Activated T-cell treated with anti-CD3 and anti-CD28 coated beads, Interleukin-2, amount 50 U/mL, for 4 hours (primary cell): ENCODE measurements around the gene DAZ2. TPM values are rescaled to one million over a fixed set of nuclear protein-coding genes. Genes with fewer than 3 reads are reported as not detected.
"Not testable (repeated sequence)": the region's sequence is repeated elsewhere in the genome, so short reads cannot be mapped to it uniquely, and the experiment has no call there.

Source experiments
- ATAC-seq, 2 donors: fragments of 200-7000 bp; cut with Tn5 transposase; one replicate each; pipeline ENCODE4 v1.10.0; 2021
- DNase-seq: peaks from one replicate; pipeline ENCODE4 v3.0.0-alpha.2; 2020
- H3K27me3 Mint-ChIP-seq: one replicate; pipeline ENCODE4 v1.8.0; 2021; ENCODE audit warnings: low read depth, mixed read lengths
- H3K36me3 Mint-ChIP-seq: one replicate; pipeline ENCODE4 v1.8.0; 2022; ENCODE audit warnings: mixed read lengths; ENCODE audit not compliant: insufficient read depth
- H3K4me1 Mint-ChIP-seq: one replicate; pipeline ENCODE4 v1.8.0; 2021; ENCODE audit warnings: low read depth, mixed read lengths
- H3K4me3 Mint-ChIP-seq: one replicate; pipeline ENCODE4 v1.8.0; 2021; ENCODE audit warnings: mild to moderate bottlenecking, moderate library complexity, mixed read lengths
- H3K9me3 Mint-ChIP-seq: one replicate; pipeline ENCODE4 v1.8.0; 2021; ENCODE audit warnings: mixed read lengths
- total RNA-seq, 3 donors: library from RNA; stranded (reverse); gene quantifications; one replicate each; pipeline ENCODE4 v1.2.1, GENCODE V29; 2021

Gene DAZ2
- total RNA-seq = not detected

- H3K36me3 Mint-ChIP-seq, H3K9me3 Mint-ChIP-seq, ATAC-seq: not testable (repeated sequence)
Observed at GRCh38 chrY:23219233-23219632, at the start of gene DAZ2. DAZ2 (plus strand) TSS chrY:23219533; CDS start chrY:23219741, 208 bp downstream.

GRCh38 chrY:23198908-23199307 is 20.4 kb upstream of the DAZ2 start, which contains the start of gene DAZ1:
DAZ1 (minus strand) TSS chrY:23199008; CDS start chrY:23198800, 208 bp downstream.
- not testable (repeated sequence) for H3K4me1 Mint-ChIP-seq, H3K4me3 Mint-ChIP-seq, DNase-seq, ATAC-seq, H3K36me3 Mint-ChIP-seq, H3K27me3 Mint-ChIP-seq, H3K9me3 Mint-ChIP-seq

More at GRCh38 chrY:23219233-23219632, at the start of gene DAZ2:
- not testable (repeated sequence) for H3K27me3 Mint-ChIP-seq, H3K4me3 Mint-ChIP-seq, DNase-seq, H3K4me1 Mint-ChIP-seq

GRCh38 chrY:23207455-23207854 is 11.9 kb upstream of the DAZ2 start:
- not testable (repeated sequence) for H3K36me3 Mint-ChIP-seq, ATAC-seq, H3K27me3 Mint-ChIP-seq, H3K9me3 Mint-ChIP-seq, H3K4me1 Mint-ChIP-seq, H3K4me3 Mint-ChIP-seq, DNase-seq

- not testable (repeated sequence) for H3K27me3 Mint-ChIP-seq, H3K4me1 Mint-ChIP-seq, H3K36me3 Mint-ChIP-seq, H3K9me3 Mint-ChIP-seq, DNase-seq, ATAC-seq, H3K4me3 Mint-ChIP-seq
Observed at GRCh38 chrY:23209802-23210495, 9.4 kb upstream of the DAZ2 start.

GRCh38 chrY:23210681-23211080 is 8.7 kb upstream of the DAZ2 start:
- ATAC-seq, H3K4me3 Mint-ChIP-seq, H3K9me3 Mint-ChIP-seq, DNase-seq, H3K36me3 Mint-ChIP-seq, H3K27me3 Mint-ChIP-seq, H3K4me1 Mint-ChIP-seq: not testable (repeated sequence)

Other genes with a start within 250 kb of the DAZ2 start
- gene BPY2, start 235.3 kb upstream of the DAZ2 start, total RNA-seq = not detected
- not detected for gene DAZ1, start 20.5 kb upstream of the DAZ2 start, total RNA-seq